Activated CD4-positive, alpha-beta T cell treated with anti-CD3 and anti-CD28 coated beads, Interleukin-2, amount 50 U/mL, for 16 hours (primary cell): Measurements from ENCODE around the gene GTPBP3.
"Not testable (repeated sequence)": the region's sequence is repeated elsewhere in the genome, so short reads cannot be mapped to it uniquely, and the experiment has no call there.

Experiments used
- DNase-seq: peaks from one replicate; pipeline ENCODE4 v3.0.0-alpha.2; 2020

Gene GTPBP3

GRCh38 chr19:17348700-17349099 lies 11.3 kb downstream of the GTPBP3 start:
- no peak for DNase-seq

DNA sequence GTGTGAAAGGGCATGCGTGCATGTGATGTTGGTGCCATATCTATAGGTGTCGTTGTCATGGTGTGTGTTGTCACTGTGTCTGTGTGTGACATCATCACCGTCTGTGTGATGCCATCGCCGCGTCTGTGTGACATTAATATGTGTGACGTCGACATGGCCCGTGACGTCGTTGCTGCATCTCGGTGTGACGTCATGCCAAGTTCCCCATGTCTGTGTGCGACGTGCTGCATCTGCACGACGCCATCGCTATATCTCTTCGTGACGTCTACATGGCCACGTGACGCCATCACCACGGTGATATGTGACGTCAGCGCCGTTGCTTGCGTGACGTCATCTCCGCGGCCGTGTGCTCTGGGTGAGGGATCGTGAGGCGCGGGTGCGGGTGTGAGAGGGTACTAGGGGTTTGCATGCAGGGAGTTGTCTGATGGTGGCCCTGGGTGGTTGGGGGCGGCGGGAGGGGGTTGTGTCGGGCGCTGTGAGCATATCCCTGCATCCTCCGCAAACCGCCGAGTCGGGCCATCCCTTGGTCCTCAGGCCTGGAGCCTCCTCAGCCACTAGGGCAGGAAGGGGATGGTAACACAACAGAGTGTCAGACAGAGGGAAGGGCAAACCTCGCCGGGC lies 14.6 kb downstream of the GTPBP3 start:
- DNase-seq = no peak

GRCh38 chr19:17352608-17353280 lies 15.4 kb downstream of the GTPBP3 start:
- no peak for DNase-seq

GRCh38 chr19:17353386-17353785 lies 16.0 kb downstream of the GTPBP3 start:
- DNase-seq = no peak

GRCh38 chr19:17357078-17357666 lies 19.8 kb downstream of the GTPBP3 start:
- no peak for DNase-seq

- DNase-seq = no peak
These were observed 20.4 kb downstream of the GTPBP3 start for GRCh38 chr19:17357724-17358123.

GRCh38 chr19:17358395-17358794 lies 21.0 kb downstream of the GTPBP3 start:
- no peak for DNase-seq

GRCh38 chr19:17359905-17360800 lies 22.8 kb downstream of the GTPBP3 start:
- DNase-seq = no peak

- DNase-seq = not testable (repeated sequence)
These were observed 26.7 kb downstream of the GTPBP3 start for GRCh38 chr19:17363852-17364605.

- DNase-seq = no peak
These were observed 28.0 kb downstream of the GTPBP3 start for GRCh38 chr19:17365361-17365760.

DNA sequence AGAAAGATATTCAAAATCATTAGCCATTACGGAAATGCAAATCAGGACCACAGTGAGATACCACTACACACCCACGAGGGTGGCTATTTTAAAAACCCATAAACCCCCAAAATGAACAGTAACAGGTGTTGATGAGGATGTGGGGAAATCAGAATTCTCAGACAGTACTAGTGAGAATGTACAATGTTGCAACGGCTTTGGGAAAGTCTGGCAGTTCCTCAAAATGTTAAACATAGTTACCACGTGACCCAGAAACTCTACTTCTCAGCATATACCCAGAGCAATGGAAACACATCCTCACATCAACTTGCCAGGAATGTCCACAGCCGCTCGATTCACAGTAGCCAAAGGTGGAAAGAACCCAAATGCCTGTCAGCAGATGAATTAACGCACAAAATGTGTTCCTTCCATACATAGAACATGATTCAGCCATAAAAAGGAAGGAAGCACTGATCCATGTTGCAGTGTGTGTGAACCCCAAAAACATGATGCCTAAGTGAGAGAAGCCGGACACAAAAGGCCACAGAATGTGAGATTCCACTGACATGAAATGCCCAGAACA lies 32.8 kb downstream of the GTPBP3 start:
- DNase-seq = no peak

GRCh38 chr19:17376935-17377600 lies 39.7 kb downstream of the GTPBP3 start, which contains the start of gene PLVAP:
PLVAP (minus strand) TSS chr19:17377342; CDS start chr19:17377288, 54 bp downstream.
- no peak for DNase-seq

DNA sequence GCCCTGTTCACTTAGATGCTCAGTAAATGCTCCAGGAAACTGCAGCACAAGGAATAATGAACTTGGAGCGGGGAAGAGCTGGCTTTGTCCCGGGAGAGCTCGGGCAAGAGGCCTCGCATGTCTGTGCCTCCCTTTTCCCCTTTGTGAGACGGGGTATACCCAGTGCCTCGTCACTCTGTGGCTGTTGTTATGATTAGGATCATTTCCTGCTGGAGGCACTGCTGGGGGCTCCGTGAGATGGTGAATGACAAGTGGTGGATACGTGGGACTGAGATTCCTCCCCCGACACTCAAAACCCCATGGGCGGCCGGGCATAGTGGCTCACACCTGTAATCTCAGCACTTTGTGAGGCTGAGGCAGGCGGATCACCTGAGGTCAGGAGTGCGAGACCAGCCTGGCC lies 40.9 kb downstream of the GTPBP3 start:
- DNase-seq = no peak

DNA sequence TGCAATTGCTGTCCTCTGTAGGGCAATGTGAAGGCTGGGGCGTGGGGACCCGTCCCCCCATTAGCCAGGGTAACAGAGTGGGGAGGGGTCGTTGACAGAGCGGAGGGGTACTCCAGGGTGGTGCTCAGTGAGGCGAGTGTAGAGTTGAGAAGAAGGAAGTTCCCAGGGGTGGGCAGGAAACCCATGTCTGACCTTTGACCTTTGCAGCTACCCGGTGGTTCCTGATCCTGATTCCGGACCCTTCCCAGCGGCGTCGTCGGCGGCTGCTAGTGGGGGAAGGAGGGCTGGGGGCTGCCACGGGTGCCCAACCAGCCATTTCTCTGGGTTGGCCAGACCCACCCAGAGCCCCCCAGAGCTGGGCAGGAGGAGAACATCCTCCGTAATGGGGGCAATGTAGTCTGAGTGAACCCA lies 41.9 kb downstream of the GTPBP3 start:
- DNase-seq = no peak

- no peak for DNase-seq
These were observed 43.2 kb downstream of the GTPBP3 start for GRCh38 chr19:17380426-17381138.

DNA sequence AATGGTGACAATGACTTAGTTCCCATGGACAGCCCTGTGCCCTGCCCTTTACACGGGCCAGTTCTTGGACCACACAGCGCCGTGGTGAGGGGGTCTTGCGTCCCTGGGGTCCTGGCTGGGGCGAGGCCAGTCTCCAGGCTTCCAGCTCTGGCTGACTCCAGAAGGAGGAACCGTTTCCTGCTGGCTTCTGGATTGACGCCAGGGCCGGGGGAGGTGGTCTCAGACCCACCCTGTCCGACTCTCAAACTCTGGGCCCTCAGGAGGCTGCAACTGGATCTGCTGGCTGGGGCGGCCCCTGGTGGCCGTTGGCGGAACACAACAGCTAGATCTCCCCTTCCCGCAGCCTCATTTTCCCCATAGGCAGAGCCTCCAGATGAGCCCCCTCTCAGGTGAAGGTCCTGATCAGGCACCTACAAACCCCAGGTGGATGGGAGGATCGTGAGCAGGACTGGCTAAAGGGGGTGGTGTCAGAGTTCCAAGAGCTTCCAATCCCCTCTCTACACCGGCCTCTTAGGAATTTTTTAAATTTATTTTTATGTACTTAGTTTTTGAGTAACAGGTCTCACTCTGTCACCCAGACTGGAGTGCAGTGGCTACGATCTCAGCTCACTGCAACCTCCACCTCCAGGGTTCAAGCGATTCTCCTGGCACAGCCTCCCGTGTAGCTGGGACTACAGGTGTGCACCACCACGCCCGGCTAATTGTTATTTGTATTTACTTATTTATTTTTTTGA lies 48.7 kb downstream of the GTPBP3 start:
- peak; percentile 62 for DNase-seq

DNA sequence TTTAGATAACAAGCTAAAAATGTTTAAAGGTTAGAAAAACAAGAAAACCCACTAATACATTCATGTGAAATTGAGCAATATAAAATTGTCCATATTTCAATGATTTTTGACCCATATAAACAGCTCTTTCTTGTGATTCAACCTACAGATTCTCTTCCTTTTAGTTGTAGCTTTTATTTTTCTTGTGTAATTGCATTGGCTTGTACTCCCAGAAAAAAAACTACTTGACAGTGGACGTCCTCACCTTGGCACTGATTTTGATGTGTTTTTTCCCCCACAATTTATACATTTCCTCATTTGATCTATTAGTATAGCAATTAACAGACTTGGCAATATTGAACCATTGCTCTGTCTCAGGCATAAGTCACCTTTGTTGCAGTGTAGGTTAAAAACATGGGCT lies 51.9 kb downstream of the GTPBP3 start:
- DNase-seq = no peak

GRCh38 chr19:17389957-17390664 lies 52.8 kb downstream of the GTPBP3 start:
- DNase-seq = no peak

DNA sequence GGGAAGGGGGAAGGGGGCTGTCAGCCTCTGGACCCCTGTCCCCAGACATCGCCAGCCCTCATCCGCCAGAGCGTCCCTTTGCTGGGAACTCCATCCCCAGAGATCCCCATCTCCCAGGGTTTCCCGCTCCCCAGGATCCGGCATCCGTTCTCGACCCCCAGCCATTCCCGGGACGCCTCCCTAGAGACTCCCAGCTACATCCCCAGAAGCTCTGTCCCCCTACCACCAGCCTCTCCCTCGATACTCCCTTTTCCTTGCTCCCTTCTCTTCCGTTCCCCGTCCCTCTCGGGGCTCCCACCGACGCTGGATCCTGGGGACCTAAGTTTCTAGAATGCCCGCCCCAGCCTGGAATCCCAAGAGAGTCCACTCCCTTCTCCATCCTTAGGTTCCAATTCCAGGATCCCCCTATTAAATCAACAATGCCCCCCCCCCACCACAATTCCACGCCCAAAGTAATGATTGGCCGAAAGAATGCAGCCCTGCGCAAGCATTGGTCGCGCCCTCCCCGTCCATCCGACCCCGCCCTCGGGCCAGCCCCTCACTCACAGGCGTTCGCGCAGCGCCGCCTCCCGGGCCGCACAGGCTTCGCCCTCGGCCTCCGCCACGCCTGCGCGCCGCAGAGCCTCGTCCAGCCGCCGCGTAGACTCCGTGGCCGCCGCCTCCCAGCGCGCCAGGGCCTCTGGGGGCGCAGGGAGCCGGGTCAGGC lies 53.5 kb downstream of the GTPBP3 start:
- DNase-seq = peak; percentile 91
